ENCODE data around the gene CDH13.
A peak's percentile ranks its signal among the peaks of the same experiment; 100 is the strongest.

The CDH13 gene

GRCh38 chr16:82628711-82629110 lies 1.9 kb downstream of the CDH13 start:
- no peak for DNase-seq

GRCh38 chr16:82629441-82630027 lies 2.8 kb downstream of the CDH13 start:
- DNase-seq = no peak

- DNase-seq = no peak
Observed at GRCh38 chr16:82630219-82630618, 3.5 kb downstream of the CDH13 start.

GRCh38 chr16:82630688-82631087 lies 3.9 kb downstream of the CDH13 start:
- DNase-seq = no peak

GRCh38 chr16:82631701-82632685 lies 5.2 kb downstream of the CDH13 start:
- DNase-seq = no peak

GRCh38 chr16:82633964-82634600 lies 7.3 kb downstream of the CDH13 start:
- DNase-seq = no peak

GRCh38 chr16:82634955-82635610 lies 8.3 kb downstream of the CDH13 start:
- DNase-seq = no peak

GRCh38 chr16:82636485-82636884 lies 9.7 kb downstream of the CDH13 start:
- no peak for DNase-seq

GRCh38 chr16:82636958-82637357 lies 10.2 kb downstream of the CDH13 start:
- DNase-seq = no peak

GRCh38 chr16:82638095-82638798 lies 11.5 kb downstream of the CDH13 start:
- no peak for DNase-seq

GRCh38 chr16:82639263-82639662 lies 12.5 kb downstream of the CDH13 start:
- DNase-seq = no peak

- peak; percentile 44 for DNase-seq
Observed at GRCh38 chr16:82639666-82640336, 13.0 kb downstream of the CDH13 start.

GRCh38 chr16:82641336-82641984 lies 14.7 kb downstream of the CDH13 start:
- no peak for DNase-seq

GRCh38 chr16:82643136-82643535 lies 16.4 kb downstream of the CDH13 start:
- DNase-seq = no peak

GRCh38 chr16:82643936-82644630 lies 17.3 kb downstream of the CDH13 start:
- no peak for DNase-seq

- DNase-seq = no peak
Observed at GRCh38 chr16:82646504-82646903, 19.7 kb downstream of the CDH13 start.

GRCh38 chr16:82649766-82650165 lies 23.0 kb downstream of the CDH13 start:
- DNase-seq = no peak

- no peak for DNase-seq
Observed at GRCh38 chr16:82650804-82651203, 24.0 kb downstream of the CDH13 start.

GRCh38 chr16:82651921-82652601 lies 25.3 kb downstream of the CDH13 start:
- no peak for DNase-seq

- DNase-seq = no peak
Observed at GRCh38 chr16:82652826-82653225, 26.1 kb downstream of the CDH13 start.

All from activated effector memory CD4-positive, alpha-beta T cell treated with Interleukin-2 at 50 U/mL for 16 hours (primary cell).